GM23338 (cell line): ENCODE measurements around the gene AHR. TPM values are rescaled to one million over a fixed set of nuclear protein-coding genes. Genes with fewer than 3 reads are reported as not detected.

Experiments
- ATAC-seq: fragments of 200-7000 bp; cut with Tn5 transposase; 3 replicates; pipeline ENCODE4 v1.9.1; 2020
- DNase-seq: peaks from one replicate; pipeline ENCODE4 v3.0.0-alpha.2; 2015; ENCODE audit warnings: low spot score
- H2AFZ ChIP-seq: fragments of 200-600 bp; sonication (generic); 2 replicates; pipeline ENCODE4 v1.8.0; 2016; ENCODE audit warnings: antibody characterized with exemption, mild to moderate bottlenecking, moderate library complexity
- H3F3A ChIP-seq: fragments of 200-600 bp; sonication (generic); replicated peaks from 2 replicates; pipeline ENCODE4 v1.8.0; 2017; ENCODE audit warnings: antibody characterized with exemption, mixed run types, low read depth
- H3K27ac ChIP-seq: fragments of 200-600 bp; sonication (generic); 2 replicates; pipeline ENCODE4 v1.6.1; 2016; ENCODE audit warnings: low read depth
- H3K27me3 ChIP-seq: fragments of 200-600 bp; sonication (generic); 2 replicates; pipeline ENCODE4 v1.8.0; 2016; ENCODE audit warnings: mild to moderate bottlenecking, mixed run types, moderate library complexity; ENCODE audit not compliant: insufficient read depth
- H3K36me3 ChIP-seq: fragments of 200-600 bp; sonication (generic); 2 replicates; pipeline ENCODE4 v1.8.0; 2016; ENCODE audit warnings: mild to moderate bottlenecking; ENCODE audit not compliant: insufficient read depth
- H3K4me1 ChIP-seq: fragments of 200-600 bp; sonication (generic); 2 replicates; pipeline ENCODE4 v1.8.0; 2016; ENCODE audit warnings: mild to moderate bottlenecking, moderate library complexity; ENCODE audit not compliant: insufficient read depth
- H3K4me2 ChIP-seq: fragments of 200-600 bp; sonication (generic); 2 replicates; pipeline ENCODE4 v1.7.1; 2017; ENCODE audit warnings: mixed run types
- H3K4me3 ChIP-seq: fragments of 200-600 bp; sonication (generic); 2 replicates; pipeline ENCODE4 v1.6.1; 2016; ENCODE audit warnings: mixed run types
- H3K79me2 ChIP-seq: fragments of 200-600 bp; sonication (generic); replicated peaks from 2 replicates; pipeline ENCODE4 v1.8.0; 2017; ENCODE audit warnings: mild to moderate bottlenecking; ENCODE audit not compliant: insufficient read depth
- H3K9me2 ChIP-seq: fragments of 200-600 bp; sonication (generic); 2 replicates; pipeline ENCODE4 v1.8.0; 2017; ENCODE audit not compliant: insufficient read depth
- H4K20me1 ChIP-seq: fragments of 200-600 bp; sonication (generic); replicated peaks from 2 replicates; pipeline ENCODE4 v1.8.0; 2017; ENCODE audit warnings: mild to moderate bottlenecking; ENCODE audit not compliant: insufficient read depth
- H3K27ac Mint-ChIP-seq: 2 replicates; pipeline ENCODE4 v1.8.0; 2020; ENCODE audit warnings: inconsistent platforms, mild to moderate bottlenecking, moderate library complexity, mixed read lengths
- H3K27me3 Mint-ChIP-seq: 3 replicates; pipeline ENCODE4 v1.8.0; 2022; ENCODE audit warnings: low read depth, mild to moderate bottlenecking, moderate library complexity, mixed read lengths, inconsistent platforms; ENCODE audit not compliant: insufficient read depth, poor library complexity
- H3K36me3 Mint-ChIP-seq: 3 replicates; pipeline ENCODE4 v1.8.0; 2021; ENCODE audit warnings: low read depth, mild to moderate bottlenecking, inconsistent platforms, moderate library complexity, mixed read lengths
- H3K4me1 Mint-ChIP-seq: 3 replicates; pipeline ENCODE4 v1.8.0; 2020; ENCODE audit warnings: mild to moderate bottlenecking, inconsistent platforms, mixed read lengths
- H3K4me3 Mint-ChIP-seq: 3 replicates; pipeline ENCODE4 v1.8.0; 2021; ENCODE audit warnings: moderate library complexity, mild to moderate bottlenecking, inconsistent platforms, mixed read lengths
- H3K9me3 Mint-ChIP-seq: 3 replicates; pipeline ENCODE4 v1.8.0; 2020; ENCODE audit warnings: moderate library complexity, mild to moderate bottlenecking, inconsistent platforms, mixed read lengths
- CREB1 ChIP-seq: fragments of 250-450 bp; sonication (Bioruptor Pico); IDR thresholded peaks from 2 replicates; pipeline ENCODE4 v1.5.0; 2020; ENCODE audit warnings: low read depth, mild to moderate bottlenecking, moderate library complexity
- EZH2 ChIP-seq: fragments of 200-600 bp; sonication (generic); IDR thresholded peaks from one replicate; pipeline ENCODE4 v1.8.0; 2017; ENCODE audit warnings: antibody characterized with exemption, mild to moderate bottlenecking, low read depth; ENCODE audit not compliant: unreplicated experiment
- EZH2phosphoT487 ChIP-seq: fragments of 200-600 bp; sonication (generic); IDR thresholded peaks from one replicate; pipeline ENCODE4 v1.8.1; 2018; ENCODE audit warnings: antibody characterized with exemption; ENCODE audit not compliant: unreplicated experiment
- JUNB ChIP-seq: IDR thresholded peaks from one replicate; pipeline ENCODE4 v1.6.1; 2016; ENCODE audit warnings: antibody characterized with exemption; ENCODE audit not compliant: unreplicated experiment
- NANOG ChIP-seq: IDR thresholded peaks from 2 replicates; pipeline ENCODE4 v1.6.1; 2016; ENCODE audit warnings: antibody characterized with exemption, borderline replicate concordance
- POLR2AphosphoS5 ChIP-seq: IDR thresholded peaks from 2 replicates; pipeline ENCODE4 v1.6.1; 2016; ENCODE audit warnings: antibody characterized with exemption, low read depth
- STAT1 ChIP-seq: IDR thresholded peaks from one replicate; pipeline ENCODE4 v1.6.1; 2016; ENCODE audit warnings: antibody characterized with exemption; ENCODE audit not compliant: unreplicated experiment
- ZNF114 ChIP-seq: fragments of 250-450 bp; sonication (Bioruptor Pico); IDR thresholded peaks from 2 replicates; pipeline ENCODE4 v1.5.0; 2020; ENCODE audit warnings: mild to moderate bottlenecking, moderate library complexity
- ZNF331 ChIP-seq: fragments of 250-450 bp; sonication (Bioruptor Pico); IDR thresholded peaks from 2 replicates; pipeline ENCODE4 v1.5.0; 2020; ENCODE audit warnings: low read depth, mild to moderate bottlenecking, moderate library complexity
- polyA plus RNA-seq: library from polyadenylated mRNA; unstranded; fragments of >200 nt; fragmentation: Nextera tagmentation; extraction: Ambion mirVana; gene quantifications from 2 replicates; pipeline ENCODE4 v1.2.1, GENCODE V29; 2016
- total RNA-seq: library from RNA; depleted of rRNA; stranded (reverse); fragments of >200 nt; shearing (Covaris generic); gene quantifications from 2 replicates; pipeline ENCODE4 v1.2.3, GENCODE V29; 2014
- TF ChIP-seq, protein P1 (sequence below): IDR thresholded peaks from one replicate; pipeline ENCODE4 v1.6.1; 2018; ENCODE audit warnings: antibody characterized with exemption; ENCODE audit not compliant: unreplicated experiment
- TF ChIP-seq, protein P2 (sequence below): IDR thresholded peaks from 2 replicates; pipeline ENCODE4 v1.6.1; 2016; ENCODE audit warnings: antibody characterized with exemption
- TF ChIP-seq, protein P3 (sequence below), 2 experiments: fragments of 200-600 bp in 1 of 2; sonication (generic) in 1 of 2; conservative IDR thresholded peaks; 2 replicates each; pipeline versions ENCODE4 v1.5.1 to v1.6.1; 2016 to 2017; ENCODE audit warnings: antibody characterized with exemption in 2 of 2, low read depth in 2 of 2, mild to moderate bottlenecking in 2 of 2, moderate library complexity in 1 of 2
- TF ChIP-seq, protein P4 (sequence below): fragments of 250-450 bp; sonication (Bioruptor Pico); IDR thresholded peaks from 2 replicates; pipeline ENCODE4 v1.5.0; 2020; ENCODE audit warnings: mild to moderate bottlenecking, moderate library complexity

Gene AHR
- total and polyA plus RNA-seq, 2 experiments from 2014 or later: 3.4 to 14.9 TPM

DNA sequence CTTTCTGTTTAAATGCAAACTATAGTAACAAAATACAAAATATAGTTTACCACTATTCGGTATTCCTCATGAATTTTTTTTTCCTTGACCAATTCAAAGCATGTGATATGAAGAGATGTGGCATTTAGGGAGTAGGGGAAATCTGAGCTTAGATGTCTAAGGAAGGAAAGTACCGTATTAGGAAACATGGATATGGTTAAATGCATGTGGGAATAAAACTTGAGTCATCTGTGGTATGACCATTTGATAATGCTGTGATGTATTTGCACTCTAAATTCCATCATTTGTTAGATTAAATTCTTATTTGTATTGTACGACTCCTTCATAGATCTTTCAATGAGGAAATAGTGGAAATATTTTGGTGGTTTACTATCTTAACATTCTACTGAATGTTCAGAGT, 19.7 kb downstream of the AHR start:
- H4K20me1 ChIP-seq: no peaks in the 10 kb centered on the region
- no peak for DNase-seq
- H3K4me2 ChIP-seq: no peak overlapping the region

More for the DNA sequence above, 19.7 kb downstream of the AHR start:
- H3K27me3 ChIP-seq: no peaks in the 10 kb centered on the region
- no peak overlapping the region for H3K27ac ChIP-seq
- H3K4me3 ChIP-seq: no peak overlapping the region
- H3K4me3 Mint-ChIP-seq: no peak overlapping the region
- no peaks in the 10 kb centered on the region for H3K9me2 ChIP-seq
- no peak overlapping the region for H3K27ac Mint-ChIP-seq
- H3F3A ChIP-seq: no peaks in the 10 kb centered on the region
- H3K36me3 ChIP-seq: no peaks in the 10 kb centered on the region
- H3K36me3 Mint-ChIP-seq: no peaks in the 10 kb centered on the region
- H3K4me1 ChIP-seq: peaks cover 22% of the 10 kb centered on the region
- TF ChIP-seq ZNF331 (CRISPR knock-in tag): no peak
- TF ChIP-seq STAT1: no peak
- TF ChIP-seq, protein P1, sequence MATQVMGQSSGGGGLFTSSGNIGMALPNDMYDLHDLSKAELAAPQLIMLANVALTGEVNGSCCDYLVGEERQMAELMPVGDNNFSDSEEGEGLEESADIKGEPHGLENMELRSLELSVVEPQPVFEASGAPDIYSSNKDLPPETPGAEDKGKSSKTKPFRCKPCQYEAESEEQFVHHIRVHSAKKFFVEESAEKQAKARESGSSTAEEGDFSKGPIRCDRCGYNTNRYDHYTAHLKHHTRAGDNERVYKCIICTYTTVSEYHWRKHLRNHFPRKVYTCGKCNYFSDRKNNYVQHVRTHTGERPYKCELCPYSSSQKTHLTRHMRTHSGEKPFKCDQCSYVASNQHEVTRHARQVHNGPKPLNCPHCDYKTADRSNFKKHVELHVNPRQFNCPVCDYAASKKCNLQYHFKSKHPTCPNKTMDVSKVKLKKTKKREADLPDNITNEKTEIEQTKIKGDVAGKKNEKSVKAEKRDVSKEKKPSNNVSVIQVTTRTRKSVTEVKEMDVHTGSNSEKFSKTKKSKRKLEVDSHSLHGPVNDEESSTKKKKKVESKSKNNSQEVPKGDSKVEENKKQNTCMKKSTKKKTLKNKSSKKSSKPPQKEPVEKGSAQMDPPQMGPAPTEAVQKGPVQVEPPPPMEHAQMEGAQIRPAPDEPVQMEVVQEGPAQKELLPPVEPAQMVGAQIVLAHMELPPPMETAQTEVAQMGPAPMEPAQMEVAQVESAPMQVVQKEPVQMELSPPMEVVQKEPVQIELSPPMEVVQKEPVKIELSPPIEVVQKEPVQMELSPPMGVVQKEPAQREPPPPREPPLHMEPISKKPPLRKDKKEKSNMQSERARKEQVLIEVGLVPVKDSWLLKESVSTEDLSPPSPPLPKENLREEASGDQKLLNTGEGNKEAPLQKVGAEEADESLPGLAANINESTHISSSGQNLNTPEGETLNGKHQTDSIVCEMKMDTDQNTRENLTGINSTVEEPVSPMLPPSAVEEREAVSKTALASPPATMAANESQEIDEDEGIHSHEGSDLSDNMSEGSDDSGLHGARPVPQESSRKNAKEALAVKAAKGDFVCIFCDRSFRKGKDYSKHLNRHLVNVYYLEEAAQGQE: no peak
- TF ChIP-seq CREB1: no peak
- TF ChIP-seq EZH2phosphoT487: no peak
- TF ChIP-seq, protein P2, sequence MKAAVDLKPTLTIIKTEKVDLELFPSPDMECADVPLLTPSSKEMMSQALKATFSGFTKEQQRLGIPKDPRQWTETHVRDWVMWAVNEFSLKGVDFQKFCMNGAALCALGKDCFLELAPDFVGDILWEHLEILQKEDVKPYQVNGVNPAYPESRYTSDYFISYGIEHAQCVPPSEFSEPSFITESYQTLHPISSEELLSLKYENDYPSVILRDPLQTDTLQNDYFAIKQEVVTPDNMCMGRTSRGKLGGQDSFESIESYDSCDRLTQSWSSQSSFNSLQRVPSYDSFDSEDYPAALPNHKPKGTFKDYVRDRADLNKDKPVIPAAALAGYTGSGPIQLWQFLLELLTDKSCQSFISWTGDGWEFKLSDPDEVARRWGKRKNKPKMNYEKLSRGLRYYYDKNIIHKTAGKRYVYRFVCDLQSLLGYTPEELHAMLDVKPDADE: no peak
- TF ChIP-seq, protein P3, sequence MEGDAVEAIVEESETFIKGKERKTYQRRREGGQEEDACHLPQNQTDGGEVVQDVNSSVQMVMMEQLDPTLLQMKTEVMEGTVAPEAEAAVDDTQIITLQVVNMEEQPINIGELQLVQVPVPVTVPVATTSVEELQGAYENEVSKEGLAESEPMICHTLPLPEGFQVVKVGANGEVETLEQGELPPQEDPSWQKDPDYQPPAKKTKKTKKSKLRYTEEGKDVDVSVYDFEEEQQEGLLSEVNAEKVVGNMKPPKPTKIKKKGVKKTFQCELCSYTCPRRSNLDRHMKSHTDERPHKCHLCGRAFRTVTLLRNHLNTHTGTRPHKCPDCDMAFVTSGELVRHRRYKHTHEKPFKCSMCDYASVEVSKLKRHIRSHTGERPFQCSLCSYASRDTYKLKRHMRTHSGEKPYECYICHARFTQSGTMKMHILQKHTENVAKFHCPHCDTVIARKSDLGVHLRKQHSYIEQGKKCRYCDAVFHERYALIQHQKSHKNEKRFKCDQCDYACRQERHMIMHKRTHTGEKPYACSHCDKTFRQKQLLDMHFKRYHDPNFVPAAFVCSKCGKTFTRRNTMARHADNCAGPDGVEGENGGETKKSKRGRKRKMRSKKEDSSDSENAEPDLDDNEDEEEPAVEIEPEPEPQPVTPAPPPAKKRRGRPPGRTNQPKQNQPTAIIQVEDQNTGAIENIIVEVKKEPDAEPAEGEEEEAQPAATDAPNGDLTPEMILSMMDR (conservative IDR thresholded peaks at IDR 0.05; ENCODE audit: low read depth in 2 of 2): no peak
- no peak for TF ChIP-seq JUNB
- TF ChIP-seq, protein P4, sequence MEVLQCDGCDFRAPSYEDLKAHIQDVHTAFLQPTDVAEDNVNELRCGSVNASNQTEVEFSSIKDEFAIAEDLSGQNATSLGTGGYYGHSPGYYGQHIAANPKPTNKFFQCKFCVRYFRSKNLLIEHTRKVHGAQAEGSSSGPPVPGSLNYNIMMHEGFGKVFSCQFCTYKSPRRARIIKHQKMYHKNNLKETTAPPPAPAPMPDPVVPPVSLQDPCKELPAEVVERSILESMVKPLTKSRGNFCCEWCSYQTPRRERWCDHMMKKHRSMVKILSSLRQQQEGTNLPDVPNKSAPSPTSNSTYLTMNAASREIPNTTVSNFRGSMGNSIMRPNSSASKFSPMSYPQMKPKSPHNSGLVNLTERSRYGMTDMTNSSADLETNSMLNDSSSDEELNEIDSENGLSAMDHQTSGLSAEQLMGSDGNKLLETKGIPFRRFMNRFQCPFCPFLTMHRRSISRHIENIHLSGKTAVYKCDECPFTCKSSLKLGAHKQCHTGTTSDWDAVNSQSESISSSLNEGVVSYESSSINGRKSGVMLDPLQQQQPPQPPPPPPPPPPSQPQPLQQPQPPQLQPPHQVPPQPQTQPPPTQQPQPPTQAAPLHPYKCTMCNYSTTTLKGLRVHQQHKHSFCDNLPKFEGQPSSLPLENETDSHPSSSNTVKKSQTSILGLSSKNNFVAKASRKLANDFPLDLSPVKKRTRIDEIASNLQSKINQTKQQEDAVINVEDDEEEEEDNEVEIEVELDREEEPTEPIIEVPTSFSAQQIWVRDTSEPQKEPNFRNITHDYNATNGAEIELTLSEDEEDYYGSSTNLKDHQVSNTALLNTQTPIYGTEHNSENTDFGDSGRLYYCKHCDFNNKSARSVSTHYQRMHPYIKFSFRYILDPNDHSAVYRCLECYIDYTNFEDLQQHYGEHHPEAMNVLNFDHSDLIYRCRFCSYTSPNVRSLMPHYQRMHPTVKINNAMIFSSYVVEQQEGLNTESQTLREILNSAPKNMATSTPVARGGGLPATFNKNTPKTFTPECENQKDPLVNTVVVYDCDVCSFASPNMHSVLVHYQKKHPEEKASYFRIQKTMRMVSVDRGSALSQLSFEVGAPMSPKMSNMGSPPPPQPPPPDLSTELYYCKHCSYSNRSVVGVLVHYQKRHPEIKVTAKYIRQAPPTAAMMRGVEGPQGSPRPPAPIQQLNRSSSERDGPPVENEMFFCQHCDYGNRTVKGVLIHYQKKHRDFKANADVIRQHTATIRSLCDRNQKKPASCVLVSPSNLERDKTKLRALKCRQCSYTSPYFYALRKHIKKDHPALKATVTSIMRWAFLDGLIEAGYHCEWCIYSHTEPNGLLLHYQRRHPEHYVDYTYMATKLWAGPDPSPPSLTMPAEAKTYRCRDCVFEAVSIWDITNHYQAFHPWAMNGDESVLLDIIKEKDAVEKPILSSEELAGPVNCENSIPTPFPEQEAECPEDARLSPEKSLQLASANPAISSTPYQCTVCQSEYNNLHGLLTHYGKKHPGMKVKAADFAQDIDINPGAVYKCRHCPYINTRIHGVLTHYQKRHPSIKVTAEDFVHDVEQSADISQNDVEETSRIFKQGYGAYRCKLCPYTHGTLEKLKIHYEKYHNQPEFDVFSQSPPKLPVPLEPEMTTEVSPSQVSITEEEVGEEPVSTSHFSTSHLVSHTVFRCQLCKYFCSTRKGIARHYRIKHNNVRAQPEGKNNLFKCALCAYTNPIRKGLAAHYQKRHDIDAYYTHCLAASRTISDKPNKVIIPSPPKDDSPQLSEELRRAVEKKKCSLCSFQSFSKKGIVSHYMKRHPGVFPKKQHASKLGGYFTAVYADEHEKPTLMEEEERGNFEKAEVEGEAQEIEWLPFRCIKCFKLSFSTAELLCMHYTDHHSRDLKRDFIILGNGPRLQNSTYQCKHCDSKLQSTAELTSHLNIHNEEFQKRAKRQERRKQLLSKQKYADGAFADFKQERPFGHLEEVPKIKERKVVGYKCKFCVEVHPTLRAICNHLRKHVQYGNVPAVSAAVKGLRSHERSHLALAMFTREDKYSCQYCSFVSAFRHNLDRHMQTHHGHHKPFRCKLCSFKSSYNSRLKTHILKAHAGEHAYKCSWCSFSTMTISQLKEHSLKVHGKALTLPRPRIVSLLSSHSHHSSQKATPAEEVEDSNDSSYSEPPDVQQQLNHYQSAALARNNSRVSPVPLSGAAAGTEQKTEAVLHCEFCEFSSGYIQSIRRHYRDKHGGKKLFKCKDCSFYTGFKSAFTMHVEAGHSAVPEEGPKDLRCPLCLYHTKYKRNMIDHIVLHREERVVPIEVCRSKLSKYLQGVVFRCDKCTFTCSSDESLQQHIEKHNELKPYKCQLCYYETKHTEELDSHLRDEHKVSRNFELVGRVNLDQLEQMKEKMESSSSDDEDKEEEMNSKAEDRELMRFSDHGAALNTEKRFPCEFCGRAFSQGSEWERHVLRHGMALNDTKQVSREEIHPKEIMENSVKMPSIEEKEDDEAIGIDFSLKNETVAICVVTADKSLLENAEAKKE (CRISPR knock-in tag): no peak
- TF ChIP-seq ZNF114: no peak
- TF ChIP-seq NANOG: no peak
- no peak for TF ChIP-seq EZH2
- TF ChIP-seq POLR2AphosphoS5: no peak
- ATAC-seq: no peak
- no peaks in the 10 kb centered on the region for H3K9me3 Mint-ChIP-seq
- H2AFZ ChIP-seq: no peak overlapping the region
- H3K4me1 Mint-ChIP-seq: peaks cover 40% of the 10 kb centered on the region
- peaks cover 4% of the 10 kb centered on the region for H3K27me3 Mint-ChIP-seq
- peaks cover 38% of the 10 kb centered on the region for H3K79me2 ChIP-seq
